ENCODE results near the gene MPPED1. TPM values are rescaled to one million over a fixed set of nuclear protein-coding genes. Genes with fewer than 3 reads are reported as not detected.

The MPPED1 gene
- total RNA-seq, 4 donors from 2014 or later = not detected

- 77 to 85% methylated on average over 5 of the region's 5 CpGs for WGBS, 2 donors
- intact Hi-C loops (cut with DNase I) = no loop called here
- no peak for DNase-seq
Observed at GRCh38 chr22:43401233-43401632, 10.6 kb upstream of the MPPED1 start.

GRCh38 chr22:43401661-43402060, 10.2 kb upstream of the MPPED1 start:
- Histone ChIP-seq H3K9me3 (no peaks in the 10 kb centered on the region), H3K4me3 (no peak overlapping the region), H3K27ac (no peak overlapping the region), H3K4me1 (peaks cover 0 to 21% (median 0%) of the 10 kb centered on the region in 3 donors), H3K27me3 (peaks cover 0 to 94% (median 0%) of the 10 kb centered on the region in 4 donors), H3K36me3 (no peaks in the 10 kb centered on the region)
- WGBS, 2 donors = 38 to 68% methylated on average over 1 to 3 of the region's 3 CpGs
- intact Hi-C loops (cut with DNase I) = no loop called here
- TF ChIP-seq CTCF (IDR thresholded peaks at IDR 0.05) = no peak
- no peak for TF ChIP-seq POLR2A (IDR thresholded peaks at IDR 0.05)
- no peak for DNase-seq

More at GRCh38 chr22:43401233-43401632, 10.6 kb upstream of the MPPED1 start:
- H3K36me3 ChIP-seq = no peaks in the 10 kb centered on the region
- no peak for TF ChIP-seq POLR2A (IDR thresholded peaks at IDR 0.05)
- no peak for TF ChIP-seq CTCF (IDR thresholded peaks at IDR 0.05)
- H3K27ac ChIP-seq = no peak overlapping the region
- H3K27me3 ChIP-seq = peaks cover 0 to 94% (median 0%) of the 10 kb centered on the region in 4 donors
- no peaks in the 10 kb centered on the region for H3K9me3 ChIP-seq
- H3K4me3 ChIP-seq = no peak overlapping the region
- H3K4me1 ChIP-seq = peaks cover 0 to 21% (median 0%) of the 10 kb centered on the region in 3 donors

- Histone ChIP-seq H3K27ac (no peak overlapping the region), H3K4me3 (no peak overlapping the region), H3K27me3 (peaks cover 0 to 94% (median 0%) of the 10 kb centered on the region in 4 donors), H3K36me3 (no peaks in the 10 kb centered on the region), H3K4me1 (peaks cover 0 to 21% (median 0%) of the 10 kb centered on the region in 3 donors), H3K9me3 (no peaks in the 10 kb centered on the region)
- intact Hi-C loops (cut with DNase I) = no loop called here
- 43% methylated on average over 1 of the region's 1 CpG; no CpG with 5 or more reads in 1 of the 2 donors for WGBS, 2 donors
- no peak for DNase-seq
- no peak for TF ChIP-seq CTCF (IDR thresholded peaks at IDR 0.05)
- no peak for TF ChIP-seq POLR2A (IDR thresholded peaks at IDR 0.05)
Observed at GRCh38 chr22:43402128-43402527, 9.7 kb upstream of the MPPED1 start.

GRCh38 chr22:43404673-43405385, 7.0 kb upstream of the MPPED1 start:
- WGBS, 2 donors = 48% methylated on average over 7 of the region's 15 CpGs; no CpG with 5 or more reads in 1 of the 2 donors
- no peak for TF ChIP-seq CTCF (IDR thresholded peaks at IDR 0.05)
- no peak for TF ChIP-seq POLR2A (IDR thresholded peaks at IDR 0.05)
- no peak for DNase-seq
- Histone ChIP-seq H3K9me3 (no peaks in the 10 kb centered on the region), H3K4me3 (no peak overlapping the region), H3K36me3 (no peaks in the 10 kb centered on the region), H3K27ac (no peak overlapping the region), H3K27me3 (peaks cover 0 to 94% (median 0%) of the 10 kb centered on the region in 4 donors), H3K4me1 (peaks cover 0 to 21% (median 0%) of the 10 kb centered on the region in 3 donors)
- intact Hi-C loops (cut with DNase I) = no loop called here

GRCh38 chr22:43406186-43406790, 5.5 kb upstream of the MPPED1 start:
- Histone ChIP-seq H3K27ac (no peak overlapping the region), H3K27me3 (peaks cover 0 to 94% (median 2%) of the 10 kb centered on the region in 4 donors), H3K9me3 (no peaks in the 10 kb centered on the region), H3K4me3 (no peak overlapping the region), H3K36me3 (no peaks in the 10 kb centered on the region), H3K4me1 (peaks cover 0 to 21% (median under 1%) of the 10 kb centered on the region in 3 donors)
- WGBS, 2 donors = 76 to 84% methylated on average over 11 of the region's 12 CpGs
- DNase-seq = no peak
- intact Hi-C loops (cut with DNase I) = no loop called here
- TF ChIP-seq CTCF (IDR thresholded peaks at IDR 0.05) = no peak
- TF ChIP-seq POLR2A (IDR thresholded peaks at IDR 0.05) = no peak

All from esophagus squamous epithelium (tissue), 5 donors.